Measurements from ENCODE around the gene DEGS2.
A peak's percentile ranks its signal among the peaks of the same experiment; 100 is the strongest.

DNA sequence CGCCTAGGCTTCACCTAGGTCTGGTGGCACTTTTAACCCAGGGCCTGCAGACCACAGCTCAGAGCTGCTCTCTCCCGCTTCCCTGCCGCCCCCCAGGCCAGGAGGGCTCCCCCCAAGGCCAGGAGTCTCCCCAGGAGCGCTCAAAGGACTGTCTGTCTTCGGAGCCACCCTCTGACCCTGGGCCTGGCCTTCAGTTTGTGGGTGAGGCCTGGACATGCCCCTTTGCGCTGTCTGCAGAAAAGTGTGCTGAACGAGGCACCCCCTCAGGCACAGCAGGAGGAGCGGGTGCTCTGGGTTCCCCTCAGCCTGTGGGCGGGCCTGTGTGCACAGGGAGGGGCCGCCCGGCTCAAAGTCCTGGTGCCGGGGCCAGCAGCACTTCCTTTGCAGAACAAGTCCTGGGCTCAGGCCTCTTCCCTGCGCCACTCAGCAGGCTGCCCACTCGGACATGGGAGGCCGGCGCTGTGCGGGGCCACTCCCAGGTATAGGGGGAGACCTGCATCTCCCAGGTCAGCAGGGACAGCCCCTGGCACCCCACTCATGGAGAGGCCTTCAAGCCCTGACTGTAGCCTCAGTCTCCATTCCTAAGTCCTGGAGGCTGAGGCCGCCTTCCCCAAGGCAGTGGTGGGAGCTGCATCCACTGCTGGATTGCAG is 14.3 kb downstream of the DEGS2 start:
- TF ChIP-seq, protein P1, sequence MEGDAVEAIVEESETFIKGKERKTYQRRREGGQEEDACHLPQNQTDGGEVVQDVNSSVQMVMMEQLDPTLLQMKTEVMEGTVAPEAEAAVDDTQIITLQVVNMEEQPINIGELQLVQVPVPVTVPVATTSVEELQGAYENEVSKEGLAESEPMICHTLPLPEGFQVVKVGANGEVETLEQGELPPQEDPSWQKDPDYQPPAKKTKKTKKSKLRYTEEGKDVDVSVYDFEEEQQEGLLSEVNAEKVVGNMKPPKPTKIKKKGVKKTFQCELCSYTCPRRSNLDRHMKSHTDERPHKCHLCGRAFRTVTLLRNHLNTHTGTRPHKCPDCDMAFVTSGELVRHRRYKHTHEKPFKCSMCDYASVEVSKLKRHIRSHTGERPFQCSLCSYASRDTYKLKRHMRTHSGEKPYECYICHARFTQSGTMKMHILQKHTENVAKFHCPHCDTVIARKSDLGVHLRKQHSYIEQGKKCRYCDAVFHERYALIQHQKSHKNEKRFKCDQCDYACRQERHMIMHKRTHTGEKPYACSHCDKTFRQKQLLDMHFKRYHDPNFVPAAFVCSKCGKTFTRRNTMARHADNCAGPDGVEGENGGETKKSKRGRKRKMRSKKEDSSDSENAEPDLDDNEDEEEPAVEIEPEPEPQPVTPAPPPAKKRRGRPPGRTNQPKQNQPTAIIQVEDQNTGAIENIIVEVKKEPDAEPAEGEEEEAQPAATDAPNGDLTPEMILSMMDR (IDR thresholded peaks at IDR 0.05 in 8 of 11, conservative IDR thresholded peaks at IDR 0.05 in 3 of 11): no peak
- TF ChIP-seq POLR2AphosphoS5 (IDR thresholded peaks at IDR 0.05): peak in 2 of 3 donors; percentile 24 to 40

All from spleen (tissue), 7 donors.